ENCODE measurements around the gene SRP68.

The SRP68 gene

GRCh38 chr17:75998327-75998795, 74.0 kb downstream of the SRP68 start:
- POLR2A ChIA-PET: interaction anchor here (0.5 to 1.3 kb wide), 9 partner anchors 10 to 266 kb away, joined by 3 to 7 read pairs (median 4); partner anchors contain the start of genes ACOX1 and FBF1
- H3K36me3 ChIP-seq (ENCODE audit: control insufficient read depth in 2 of 2, insufficient read depth in 1 of 2, low read length in 2 of 2): peaks cover 0 to 4% of the 10 kb centered on the region in 2 experiments; a peak in 1 of 3 replicates
- TF ChIP-seq FEZF1 (tag by site-specific recombination; IDR thresholded peaks at IDR 0.05) (no peak), ZNF121 (tag by site-specific recombination; IDR thresholded peaks at IDR 0.05) (peak; percentile 60; the same call in 1 of the 2 replicates), ZBTB1 (tag by site-specific recombination; IDR thresholded peaks at IDR 0.05) (no peak)
- H3K27ac ChIP-seq (ENCODE audit: extremely low read depth, low read depth, low read length): no peak overlapping the region
- CTCF ChIA-PET: interaction anchor here (0.9 to 12.1 kb wide), 8 partner anchors 12 to 281 kb away, joined by 3 to 224 read pairs (median 25); partner anchors contain the start of gene MRPL38
- no peaks in the 10 kb centered on the region for H3K4me1 ChIP-seq (ENCODE audit: control insufficient read depth, insufficient read depth, low read length)
- no peak overlapping the region for H3K4me3 ChIP-seq (ENCODE audit: low read depth, low read length)
- H3K9me3 ChIP-seq (ENCODE audit: control insufficient read depth, insufficient read depth, low read depth, low read length): no peaks in the 10 kb centered on the region

GRCh38 chr17:75996665-75997590, 75.4 kb downstream of the SRP68 start:
- TF ChIP-seq SCRT1 (tag by site-specific recombination; IDR thresholded peaks at IDR 0.05; ENCODE audit: borderline replicate concordance): peak; percentile 49; the same call in 1 of the 2 replicates
- no peak for TF ChIP-seq TCF7L2 (IDR thresholded peaks at IDR 0.05; ENCODE audit: borderline replicate concordance, low read depth, low read length)
- TF ChIP-seq PRDM1 (tag by site-specific recombination; IDR thresholded peaks at IDR 0.05): peak; percentile 91
- peak; percentile 62 for TF ChIP-seq ZFHX2 (tag by site-specific recombination; conservative IDR thresholded peaks at IDR 0.05)
- TF ChIP-seq ZSCAN4 (tag by site-specific recombination; IDR thresholded peaks at IDR 0.05): no peak
- no peak for TF ChIP-seq OVOL3 (tag by site-specific recombination; IDR thresholded peaks at IDR 0.05)
- no peak for TF ChIP-seq ZBTB21 (tag by site-specific recombination; IDR thresholded peaks at IDR 0.05)
- TF ChIP-seq PRDM10 (tag by site-specific recombination; IDR thresholded peaks at IDR 0.05): peak; percentile 99
- peak; percentile 72 for TF ChIP-seq KLF9 (tag by site-specific recombination; IDR thresholded peaks at IDR 0.05; ENCODE audit: low read depth)
- 0 out of 2 replicates have a peak, but pooled peaks have one; percentile 36 for TF ChIP-seq ZNF366 (tag by site-specific recombination; conservative IDR thresholded peaks at IDR 0.05)
- TF ChIP-seq ZNF140 (tag by site-specific recombination; IDR thresholded peaks at IDR 0.05): no peak
- TF ChIP-seq ZBTB1 (tag by site-specific recombination; IDR thresholded peaks at IDR 0.05): no peak
- TF ChIP-seq MZF1 (tag by site-specific recombination; IDR thresholded peaks at IDR 0.05; ENCODE audit: borderline replicate concordance): no peak
- TF ChIP-seq EGR2 (tag by site-specific recombination; IDR thresholded peaks at IDR 0.05; ENCODE audit: low read depth): peak; percentile 41; the same call in 1 of the 2 replicates
- peak; percentile 7; the same call in 1 of the 2 replicates for TF ChIP-seq ZNF398 (tag by site-specific recombination; IDR thresholded peaks at IDR 0.05)
- TF ChIP-seq ZNF37A (tag by site-specific recombination; IDR thresholded peaks at IDR 0.05): no peak
- no peak for TF ChIP-seq ZIC2 (tag by site-specific recombination; IDR thresholded peaks at IDR 0.05)
- peak; percentile 84 for TF ChIP-seq SCRT2 (tag by site-specific recombination; IDR thresholded peaks at IDR 0.05)
- 0 out of 2 replicates have a peak, but pooled peaks have one; percentile 29 for TF ChIP-seq ZNF600 (tag by site-specific recombination; IDR thresholded peaks at IDR 0.05)
- peak; percentile 94 for TF ChIP-seq ZBTB17 (tag by site-specific recombination; IDR thresholded peaks at IDR 0.05)
- ChIA-PET CTCF (interaction anchor here (0.6 to 12.1 kb wide), 9 partner anchors 9 to 229 kb away, joined by 3 to 224 read pairs (median 11); partner anchors contain the start of gene MRPL38), POLR2A (interaction anchor here (0.7 to 2.1 kb wide), 8 partner anchors 13 to 248 kb away, joined by 3 to 7 read pairs (median 3); partner anchors contain the start of genes ACOX1, FBF1, MRPL38 and TEN1)
- Histone ChIP-seq H3K36me3 (ENCODE audit: control insufficient read depth in 2 of 2, insufficient read depth in 1 of 2, low read length in 2 of 2) (peaks cover 0 to 2% of the 10 kb centered on the region in 2 experiments; a peak in 2 of 3 replicates), H3K4me1 (ENCODE audit: control insufficient read depth, insufficient read depth, low read length) (no peaks in the 10 kb centered on the region), H3K4me3 (ENCODE audit: low read depth, low read length) (no peak overlapping the region), H3K27ac (ENCODE audit: extremely low read depth, low read depth, low read length) (no peak overlapping the region), H3K9me3 (ENCODE audit: control insufficient read depth, insufficient read depth, low read depth, low read length) (no peaks in the 10 kb centered on the region)

Measured in HEK293 (cell line).